Neural progenitor cell (in vitro differentiated cells): ENCODE data around the gene APLP2. TPM values are rescaled to one million over a fixed set of nuclear protein-coding genes. Genes with fewer than 3 reads are reported as not detected.

ENCODE experiments used
- DNase-seq: peaks from one replicate; pipeline ENCODE4 v3.0.0-alpha.2; 2016; ENCODE audit warnings: low spot score
- H2AFZ ChIP-seq: fragments of 200-600 bp; sonication (generic); replicated peaks from 2 replicates; pipeline ENCODE4 v1.6.1; 2016; ENCODE audit warnings: antibody characterized with exemption
- H3F3A ChIP-seq: fragments of 200-600 bp; sonication (generic); 2 replicates; pipeline ENCODE4 v1.6.1; 2016; ENCODE audit warnings: antibody characterized with exemption, low read depth
- H3K27ac ChIP-seq: fragments of 200-600 bp; sonication (generic); 2 replicates; pipeline ENCODE4 v1.5.1; 2016; ENCODE audit warnings: mild to moderate bottlenecking
- H3K27me3 ChIP-seq: fragments of 200-600 bp; sonication (generic); 2 replicates; pipeline ENCODE4 v1.6.1; 2016; ENCODE audit warnings: mild to moderate bottlenecking, moderate library complexity
- H3K36me3 ChIP-seq: fragments of 200-600 bp; sonication (generic); 2 replicates; pipeline ENCODE4 v1.5.1; 2016
- H3K4me1 ChIP-seq: fragments of 200-600 bp; sonication (generic); 2 replicates; pipeline ENCODE4 v1.6.1; 2016; ENCODE audit warnings: mixed run types
- H3K4me2 ChIP-seq: fragments of 200-600 bp; sonication (generic); 2 replicates; pipeline ENCODE4 v1.6.1; 2016
- H3K4me3 ChIP-seq: fragments of 200-600 bp; sonication (generic); 2 replicates; pipeline ENCODE4 v1.5.1; 2016
- H3K79me2 ChIP-seq: fragments of 200-600 bp; sonication (generic); 2 replicates; pipeline ENCODE4 v1.6.1; 2016; ENCODE audit warnings: low read depth
- H3K9ac ChIP-seq: fragments of 200-600 bp; sonication (generic); 2 replicates; pipeline ENCODE4 v1.6.1; 2016
- H3K9me3 ChIP-seq: fragments of 200-600 bp; sonication (generic); 2 replicates; pipeline ENCODE4 v1.5.1; 2016; ENCODE audit warnings: low read depth
- H4K20me1 ChIP-seq: fragments of 200-600 bp; sonication (generic); 2 replicates; pipeline ENCODE4 v1.6.1; 2016; ENCODE audit warnings: low read depth
- H3K27ac Mint-ChIP-seq: 3 replicates; pipeline ENCODE4 v1.8.0; 2021; ENCODE audit warnings: mixed read lengths
- H3K27me3 Mint-ChIP-seq: 2 replicates; pipeline ENCODE4 v1.8.0; 2022; ENCODE audit warnings: low read depth, mild to moderate bottlenecking, inconsistent platforms, moderate library complexity, mixed read lengths; ENCODE audit not compliant: insufficient read depth
- H3K36me3 Mint-ChIP-seq: 3 replicates; pipeline ENCODE4 v1.8.0; 2021; ENCODE audit warnings: mixed read lengths
- H3K4me1 Mint-ChIP-seq: 3 replicates; pipeline ENCODE4 v1.8.0; 2021; ENCODE audit warnings: mixed read lengths
- H3K4me3 Mint-ChIP-seq: 3 replicates; pipeline ENCODE4 v1.8.0; 2021; ENCODE audit warnings: mild to moderate bottlenecking, moderate library complexity, mixed read lengths
- H3K9me3 Mint-ChIP-seq: 3 replicates; pipeline ENCODE4 v1.8.0; 2020; ENCODE audit warnings: mixed read lengths
- CTCF ChIP-seq: fragments of 200-600 bp; sonication (generic); IDR thresholded peaks from 2 replicates; pipeline ENCODE4 v1.5.1; 2017; ENCODE audit warnings: antibody characterized with exemption, mild to moderate bottlenecking
- EZH2 ChIP-seq: fragments of 200-600 bp; sonication (generic); IDR thresholded peaks from 2 replicates; pipeline ENCODE4 v1.6.1; 2017; ENCODE audit warnings: antibody characterized with exemption, mild to moderate bottlenecking, moderate library complexity
- EZH2phosphoT487 ChIP-seq: fragments of 200-600 bp; sonication (generic); IDR thresholded peaks from 2 replicates; pipeline ENCODE4 v1.6.1; 2017; ENCODE audit warnings: antibody characterized with exemption
- total RNA-seq: library from RNA; depleted of rRNA; stranded (reverse); fragments of >200 nt; gene quantifications from 2 replicates; pipeline ENCODE4 v1.2.3, GENCODE V29; 2015; ENCODE audit warnings: low replicate concordance

The APLP2 gene
- total RNA-seq, 1 donor from 2014 or later, result 455 TPM

- DNase-seq, result no peak
- H3K4me1 ChIP-seq, result peaks cover 3% of the 10 kb centered on the region
- H3K9me3 ChIP-seq, result no peaks in the 10 kb centered on the region
- Mint-ChIP-seq H3K4me3 (no peak overlapping the region), H3K36me3 (peaks cover 26% of the 10 kb centered on the region), H3K9me3 (no peaks in the 10 kb centered on the region), H3K27me3 (peaks cover 4% of the 10 kb centered on the region), H3K27ac (no peak overlapping the region), H3K4me1 (peaks cover 20% of the 10 kb centered on the region)
- peaks cover 6% of the 10 kb centered on the region for H3F3A ChIP-seq
- H3K4me2 ChIP-seq, result no peak overlapping the region
- TF ChIP-seq CTCF, result no peak
- TF ChIP-seq EZH2, result no peak
- TF ChIP-seq EZH2phosphoT487, result no peak
- no peaks in the 10 kb centered on the region for H3K79me2 ChIP-seq
- no peak overlapping the region for H3K27ac ChIP-seq
- peaks cover 10% of the 10 kb centered on the region for H4K20me1 ChIP-seq
- no peaks in the 10 kb centered on the region for H3K36me3 ChIP-seq
- H3K9ac ChIP-seq, result no peak overlapping the region
- no peaks in the 10 kb centered on the region for H3K27me3 ChIP-seq
- H3K4me3 ChIP-seq, result no peak overlapping the region
- no peak overlapping the region for H2AFZ ChIP-seq
These were observed 79.2 kb downstream of the APLP2 start for GRCh38 chr11:130148796-130149326.

- H3K27me3 Mint-ChIP-seq, result peaks cover 4% of the 10 kb centered on the region
- no peak overlapping the region for H3K27ac Mint-ChIP-seq
- Histone ChIP-seq H3K4me1 (no peaks in the 10 kb centered on the region), H3F3A (no peaks in the 10 kb centered on the region), H4K20me1 (peaks cover 4% of the 10 kb centered on the region), H3K4me3 (no peak overlapping the region), H2AFZ (no peak overlapping the region), H3K9me3 (no peaks in the 10 kb centered on the region), H3K79me2 (no peaks in the 10 kb centered on the region), H3K9ac (no peak overlapping the region), H3K4me2 (no peak overlapping the region), H3K36me3 (no peaks in the 10 kb centered on the region), H3K27ac (no peak overlapping the region), H3K27me3 (no peaks in the 10 kb centered on the region)
- TF ChIP-seq CTCF, result no peak
- no peak for TF ChIP-seq EZH2phosphoT487
- TF ChIP-seq EZH2, result no peak
- H3K4me3 Mint-ChIP-seq, result no peak overlapping the region
- DNase-seq, result no peak
- no peaks in the 10 kb centered on the region for H3K9me3 Mint-ChIP-seq
- H3K4me1 Mint-ChIP-seq, result peaks cover 2% of the 10 kb centered on the region
- peaks cover 19% of the 10 kb centered on the region for H3K36me3 Mint-ChIP-seq
These were observed 81.1 kb downstream of the APLP2 start for GRCh38 chr11:130150790-130151189.

GRCh38 chr11:130151196-130151595 is 81.5 kb downstream of the APLP2 start:
- Mint-ChIP-seq H3K27ac (no peak overlapping the region), H3K9me3 (no peaks in the 10 kb centered on the region), H3K4me3 (no peak overlapping the region), H3K4me1 (peaks cover under 1% of the 10 kb centered on the region), H3K36me3 (peaks cover 19% of the 10 kb centered on the region), H3K27me3 (peaks cover 4% of the 10 kb centered on the region)
- no peak for TF ChIP-seq CTCF
- Histone ChIP-seq H3K36me3 (no peaks in the 10 kb centered on the region), H3K27me3 (no peaks in the 10 kb centered on the region), H3K4me2 (no peak overlapping the region), H3K4me1 (no peaks in the 10 kb centered on the region), H3K9ac (no peak overlapping the region), H3K9me3 (no peaks in the 10 kb centered on the region), H3K79me2 (no peaks in the 10 kb centered on the region), H2AFZ (no peak overlapping the region), H3K27ac (no peak overlapping the region), H4K20me1 (peaks cover 4% of the 10 kb centered on the region), H3F3A (no peaks in the 10 kb centered on the region), H3K4me3 (no peak overlapping the region)
- DNase-seq, result no peak
